Measurements from ENCODE around the gene RAB26.

The RAB26 gene

GRCh38 chr16:2194166-2194834 lies 45.9 kb downstream of the RAB26 start:
- peaks cover 9% of the 10 kb centered on the region; the same call in 1 of the 2 replicates for H3K4me1 ChIP-seq (ENCODE audit: control insufficient read depth, insufficient read depth, low read length)
- no peaks in the 10 kb centered on the region for H3K9me3 ChIP-seq (ENCODE audit: control insufficient read depth, insufficient read depth, low read depth, low read length)
- ChIA-PET POLR2A (interaction anchor here (0.6 to 2.5 kb wide), 12 partner anchors 10 to 266 kb away, joined by 3 to 30 read pairs (median 6); partner anchors contain the start of genes BRICD5, DNASE1L2, ECI1 and MLST8), CTCF (interaction anchor here (0.5 to 3.4 kb wide), 14 partner anchors 9 to 1950 kb away, joined by 3 to 28 read pairs (median 4); partner anchors contain the start of genes ABCA3, ECI1 and MLST8)
- no peaks in the 10 kb centered on the region for H3K36me3 ChIP-seq (ENCODE audit: control insufficient read depth in 2 of 2, insufficient read depth in 1 of 2, low read length in 2 of 2)
- H3K27ac ChIP-seq (ENCODE audit: extremely low read depth, low read depth, low read length), result no peak overlapping the region
- TF ChIP-seq ZNF639 (tag by site-specific recombination; IDR thresholded peaks at IDR 0.05) (no peak), PRDM10 (tag by site-specific recombination; IDR thresholded peaks at IDR 0.05) (peak; percentile 42; the same call in 1 of the 2 replicates), SETDB1 (IDR thresholded peaks at IDR 0.05; ENCODE audit: insufficient read length, low read length) (no peak), ZNF223 (tag by site-specific recombination; IDR thresholded peaks at IDR 0.05) (no peak), ZBTB8A (tag by site-specific recombination; IDR thresholded peaks at IDR 0.05) (no peak), ZNF558 (tag by site-specific recombination; IDR thresholded peaks at IDR 0.05) (no peak), ZBTB44 (tag by site-specific recombination; IDR thresholded peaks at IDR 0.05) (no peak), ZNF221 (tag by site-specific recombination; IDR thresholded peaks at IDR 0.05; ENCODE audit: borderline replicate concordance) (no peak), KLF9 (tag by site-specific recombination; IDR thresholded peaks at IDR 0.05; ENCODE audit: low read depth) (no peak), KLF1 (tag by site-specific recombination; IDR thresholded peaks at IDR 0.05) (no peak), ZNF548 (tag by site-specific recombination; IDR thresholded peaks at IDR 0.05) (no peak), ZNF529 (tag by site-specific recombination; IDR thresholded peaks at IDR 0.05; ENCODE audit: insufficient replicate concordance) (no peak), ZBTB20 (tag by site-specific recombination; IDR thresholded peaks at IDR 0.05) (0 out of 2 replicates have a peak, but pooled peaks have one; percentile 11), INSM2 (tag by site-specific recombination; IDR thresholded peaks at IDR 0.05) (no peak), ZIC2 (tag by site-specific recombination; IDR thresholded peaks at IDR 0.05) (no peak), PRDM6 (tag by site-specific recombination; IDR thresholded peaks at IDR 0.05) (no peak), ZNF544 (tag by site-specific recombination; IDR thresholded peaks at IDR 0.05) (no peak)
- no peak overlapping the region for H3K4me3 ChIP-seq (ENCODE audit: low read depth, low read length)

Data from HEK293 (cell line).